ENCODE measurements around the gene PLXNA2. TPM values are rescaled to one million over a fixed set of nuclear protein-coding genes. Genes with fewer than 3 reads are reported as not detected.

PLXNA2 gene
- total RNA-seq, 1 experiment from 2014 or later = 0.06 TPM

GRCh38 chr1:208110296-208110695, 133.9 kb downstream of the PLXNA2 start:
- intact Hi-C loops (cut with micrococcal nuclease; ENCODE audit: unreplicated experiment) = no loop called here
- ChIA-PET CTCF (no interaction called here), POLR2A (ENCODE audit: low non-redundant PET) (no interaction called here)

DNA sequence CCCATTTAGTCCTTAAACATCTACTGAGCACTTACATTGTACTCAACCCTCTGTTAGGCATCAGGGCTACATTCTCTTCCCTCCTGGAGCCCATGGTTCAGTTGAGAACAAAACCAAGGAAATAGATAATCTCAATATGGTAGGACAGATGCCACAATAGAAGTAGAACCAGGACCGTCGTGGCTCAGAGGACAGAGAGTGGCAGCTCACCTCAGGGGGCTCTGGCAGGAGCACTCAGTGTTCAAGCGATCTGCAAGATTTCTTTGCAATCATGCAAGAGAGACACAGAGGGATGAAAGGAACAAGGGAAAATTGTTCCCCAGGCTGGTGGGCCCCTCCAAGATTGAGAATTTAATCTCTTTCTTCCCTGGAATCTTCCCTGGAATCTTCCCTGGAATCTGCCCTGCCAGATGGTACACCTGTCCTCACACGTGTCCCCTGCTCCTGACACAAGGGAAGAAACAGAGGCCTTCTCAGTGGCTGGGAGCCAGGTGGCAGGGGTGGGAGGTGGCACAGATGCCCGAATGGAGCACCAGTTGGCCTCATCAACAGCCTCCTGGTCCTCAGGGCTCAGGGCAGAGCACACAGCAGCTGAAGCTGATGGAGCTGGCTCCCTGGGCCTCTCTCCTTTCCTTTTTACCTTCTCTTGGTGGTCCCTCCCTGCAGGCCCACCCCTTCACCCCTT, 135.4 kb downstream of the PLXNA2 start:
- intact Hi-C loops (cut with micrococcal nuclease; ENCODE audit: unreplicated experiment) = no loop called here
- TF ChIP-seq EZH2 (IDR thresholded peaks at IDR 0.05; ENCODE audit: borderline replicate concordance, low read depth, low read length, poor library complexity, severe bottlenecking) = no peak
- no peak for TF ChIP-seq CTCF (conservative IDR thresholded peaks at IDR 0.05; ENCODE audit: low read depth, low read length)
- POLR2A ChIA-PET (ENCODE audit: low non-redundant PET) = no interaction called here
- Histone ChIP-seq H3K4me3 (ENCODE audit: low read depth, low read length, poor library complexity, severe bottlenecking) (no peak overlapping the region), H3K9me3 (ENCODE audit: low read depth, low read length, poor library complexity, severe bottlenecking) (no peaks in the 10 kb centered on the region), H3K27me3 (replicated peaks; ENCODE audit: insufficient read depth, low read depth, low read length, poor library complexity) (peaks cover 14% of the 10 kb centered on the region), H3K4me1 (ENCODE audit: insufficient read depth, low read length, poor library complexity, severe bottlenecking) (no peaks in the 10 kb centered on the region), H3K36me3 (ENCODE audit: insufficient read depth, low read length, poor library complexity, severe bottlenecking) (no peaks in the 10 kb centered on the region), H3K27ac (ENCODE audit: low read depth, low read length, poor library complexity, severe bottlenecking) (no peak overlapping the region)
- CTCF ChIA-PET = no interaction called here
- BruUV-seq (replicated peaks) = no TSS peak
- DNase-seq (ENCODE audit: low spot score) = no peak

More at GRCh38 chr1:208110296-208110695, 133.9 kb downstream of the PLXNA2 start:
- H3K27me3 ChIP-seq (replicated peaks; ENCODE audit: insufficient read depth, low read depth, low read length, poor library complexity) = peaks cover 20% of the 10 kb centered on the region
- no peaks in the 10 kb centered on the region for H3K4me1 ChIP-seq (ENCODE audit: insufficient read depth, low read length, poor library complexity, severe bottlenecking)
- TF ChIP-seq EZH2 (IDR thresholded peaks at IDR 0.05; ENCODE audit: borderline replicate concordance, low read depth, low read length, poor library complexity, severe bottlenecking) (no peak), CTCF (conservative IDR thresholded peaks at IDR 0.05; ENCODE audit: low read depth, low read length) (no peak)
- DNase-seq (ENCODE audit: low spot score) = no peak
- no TSS peak for BruUV-seq (replicated peaks)
- H3K36me3 ChIP-seq (ENCODE audit: insufficient read depth, low read length, poor library complexity, severe bottlenecking) = no peaks in the 10 kb centered on the region
- no peaks in the 10 kb centered on the region for H3K9me3 ChIP-seq (ENCODE audit: low read depth, low read length, poor library complexity, severe bottlenecking)
- H3K27ac ChIP-seq (ENCODE audit: low read depth, low read length, poor library complexity, severe bottlenecking) = no peak overlapping the region
- no peak overlapping the region for H3K4me3 ChIP-seq (ENCODE audit: low read depth, low read length, poor library complexity, severe bottlenecking)

GRCh38 chr1:208108213-208108608, 136.0 kb downstream of the PLXNA2 start:
- no peaks in the 10 kb centered on the region for H3K36me3 ChIP-seq (ENCODE audit: insufficient read depth, low read length, poor library complexity, severe bottlenecking)
- no TSS peak for BruUV-seq (replicated peaks)
- no peaks in the 10 kb centered on the region for H3K9me3 ChIP-seq (ENCODE audit: low read depth, low read length, poor library complexity, severe bottlenecking)
- no peak overlapping the region for H3K4me3 ChIP-seq (ENCODE audit: low read depth, low read length, poor library complexity, severe bottlenecking)
- H3K27me3 ChIP-seq (replicated peaks; ENCODE audit: insufficient read depth, low read depth, low read length, poor library complexity) = peaks cover 14% of the 10 kb centered on the region
- no peak for DNase-seq (ENCODE audit: low spot score)
- TF ChIP-seq CTCF (conservative IDR thresholded peaks at IDR 0.05; ENCODE audit: low read depth, low read length) (no peak), EZH2 (IDR thresholded peaks at IDR 0.05; ENCODE audit: borderline replicate concordance, low read depth, low read length, poor library complexity, severe bottlenecking) (no peak)
- H3K4me1 ChIP-seq (ENCODE audit: insufficient read depth, low read length, poor library complexity, severe bottlenecking) = no peaks in the 10 kb centered on the region
- no peak overlapping the region for H3K27ac ChIP-seq (ENCODE audit: low read depth, low read length, poor library complexity, severe bottlenecking)
- CTCF ChIA-PET = no interaction called here
- intact Hi-C loops (cut with micrococcal nuclease; ENCODE audit: unreplicated experiment) = no loop called here
- POLR2A ChIA-PET (ENCODE audit: low non-redundant PET) = no interaction called here
